Measurements from ENCODE around the gene MGLL. TPM values are rescaled to one million over a fixed set of nuclear protein-coding genes. Genes with fewer than 3 reads are reported as not detected.

Gene MGLL
- total RNA-seq, 1 experiment from 2014 or later: 0.94 TPM

- no peak for TF ChIP-seq TCF7 (CRISPR knock-in tag; IDR thresholded peaks at IDR 0.05; ENCODE audit: low read depth)
- TF ChIP-seq HMGXB4 (CRISPR knock-in tag; IDR thresholded peaks at IDR 0.05): no peak
- TF ChIP-seq CREM (CRISPR knock-in tag; IDR thresholded peaks at IDR 0.05): no peak
Measured at GRCh38 chr3:127712881-127713771, 109.2 kb downstream of the MGLL start (continued).

- ATAC-seq (no peak), DNase-seq (ENCODE audit: low spot score) (no peak)
- H3K27ac Mint-ChIP-seq: no peak overlapping the region
- TF ChIP-seq OVOL2 (CRISPR knock-in tag; IDR thresholded peaks at IDR 0.05; ENCODE audit: borderline replicate concordance) (no peak), ZMAT4 (CRISPR knock-in tag; IDR thresholded peaks at IDR 0.05) (no peak), JAZF1 (CRISPR knock-in tag; IDR thresholded peaks at IDR 0.05) (no peak), ZNF232 (CRISPR knock-in tag; IDR thresholded peaks at IDR 0.05) (no peak), AFF4 (CRISPR knock-in tag; IDR thresholded peaks at IDR 0.05; ENCODE audit: borderline replicate concordance) (no peak), MAX (CRISPR knock-in tag; IDR thresholded peaks at IDR 0.05) (no peak), ARID4B (CRISPR knock-in tag; IDR thresholded peaks at IDR 0.05; ENCODE audit: borderline replicate concordance) (no peak), ZNF671 (CRISPR knock-in tag; IDR thresholded peaks at IDR 0.05) (no peak), FOXP1 (CRISPR knock-in tag; IDR thresholded peaks at IDR 0.05; ENCODE audit: borderline replicate concordance) (no peak), ZNF263 (CRISPR knock-in tag; IDR thresholded peaks at IDR 0.05; ENCODE audit: low read depth) (no peak), NFYB (CRISPR knock-in tag; conservative IDR thresholded peaks at IDR 0.05; ENCODE audit: low read depth) (no peak), KAT7 (CRISPR knock-in tag; IDR thresholded peaks at IDR 0.05; ENCODE audit: borderline replicate concordance) (no peak), EMX1 (CRISPR knock-in tag; IDR thresholded peaks at IDR 0.05) (no peak), PREB (CRISPR knock-in tag; IDR thresholded peaks at IDR 0.05; ENCODE audit: borderline replicate concordance) (no peak), IRF2 (CRISPR knock-in tag; IDR thresholded peaks at IDR 0.05; ENCODE audit: borderline replicate concordance, low read depth) (no peak), TEAD1 (CRISPR knock-in tag; IDR thresholded peaks at IDR 0.05) (no peak), SOX15 (CRISPR knock-in tag; IDR thresholded peaks at IDR 0.05) (no peak), ZBTB43 (CRISPR knock-in tag; IDR thresholded peaks at IDR 0.05) (no peak)
- H3K4me3 Mint-ChIP-seq: no peak overlapping the region
- no peaks in the 10 kb centered on the region for H3K36me3 Mint-ChIP-seq
- H3K9me3 Mint-ChIP-seq: no peaks in the 10 kb centered on the region
- H3K27me3 Mint-ChIP-seq (ENCODE audit: low read depth): no peaks in the 10 kb centered on the region; the same call in 1 of the 2 replicates
- peaks cover 33% of the 10 kb centered on the region for H3K4me1 Mint-ChIP-seq
- ChIA-PET CTCF (no interaction called here), POLR2A (no interaction called here)
Measured at GRCh38 chr3:127712461-127712860, 109.9 kb downstream of the MGLL start.
